CD4-positive, alpha-beta T cell treated with Interleukin-4 for 1 hour (primary cell): ENCODE results near the gene C2CD4C.
"Not testable (repeated sequence)": the region's sequence is repeated elsewhere in the genome, so short reads cannot be mapped to it uniquely, and the experiment has no call there.

Experiments
- DNase-seq, 2 donors: peaks; one replicate each; pipeline ENCODE4 v3.0.0-alpha.2; 2020 to 2022

C2CD4C gene, protein sequence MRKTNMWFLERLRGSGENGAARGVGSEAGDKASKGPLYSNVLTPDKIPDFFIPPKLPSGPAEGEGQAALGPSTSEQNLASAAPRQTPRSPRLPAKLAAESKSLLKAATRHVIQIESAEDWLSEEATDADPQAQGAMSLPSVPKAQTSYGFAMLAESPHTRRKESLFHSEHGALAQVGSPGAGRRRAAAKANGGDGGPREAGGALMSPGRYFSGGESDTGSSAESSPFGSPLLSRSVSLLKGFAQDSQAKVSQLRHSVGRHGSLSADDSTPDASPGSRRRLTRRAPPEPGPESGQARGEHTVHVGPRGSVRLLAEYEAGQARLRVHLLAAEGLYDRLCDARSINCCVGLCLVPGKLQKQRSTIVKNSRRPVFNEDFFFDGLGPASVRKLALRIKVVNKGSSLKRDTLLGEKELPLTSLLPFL

DNA sequence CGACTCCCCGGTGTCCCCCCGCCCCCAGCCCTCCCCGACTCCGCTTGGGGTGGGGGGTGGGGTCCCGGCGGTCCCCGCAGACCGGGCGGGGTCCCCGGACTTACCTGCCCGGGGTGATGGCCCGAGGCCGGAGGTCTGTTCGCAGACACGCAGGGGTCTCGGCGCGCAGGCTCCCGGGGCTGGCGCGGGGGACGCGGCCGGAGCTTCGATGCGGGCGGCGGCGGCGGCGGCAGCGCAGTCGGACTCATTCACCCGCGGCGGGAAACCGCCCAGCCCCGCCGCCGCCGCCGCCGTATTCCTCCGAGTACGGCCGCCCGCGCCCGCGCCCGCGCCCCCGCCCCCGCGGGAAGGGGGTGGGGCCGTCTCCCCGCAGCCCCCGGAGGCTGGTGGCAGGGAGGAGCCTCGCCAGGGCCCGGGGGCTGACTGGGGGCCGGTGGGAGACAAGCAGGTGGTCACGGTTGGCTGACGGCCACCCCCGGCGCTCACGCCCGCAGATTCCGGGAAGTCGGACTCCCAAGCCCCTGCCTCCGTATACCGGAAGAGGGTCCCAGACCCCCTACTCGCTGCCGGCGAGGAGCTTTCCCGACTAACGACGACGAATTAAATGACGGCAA, at the start of gene C2CD4C:
Gene C2CD4C (minus strand): TSS at position 246 of the 614 bp plus-strand sequence. CDS start 786 bp downstream, outside the sequence.
- no peak for DNase-seq

GRCh38 chr19:458091-459042, 49.4 kb upstream of the C2CD4C start:
- DNase-seq = no peak

DNA sequence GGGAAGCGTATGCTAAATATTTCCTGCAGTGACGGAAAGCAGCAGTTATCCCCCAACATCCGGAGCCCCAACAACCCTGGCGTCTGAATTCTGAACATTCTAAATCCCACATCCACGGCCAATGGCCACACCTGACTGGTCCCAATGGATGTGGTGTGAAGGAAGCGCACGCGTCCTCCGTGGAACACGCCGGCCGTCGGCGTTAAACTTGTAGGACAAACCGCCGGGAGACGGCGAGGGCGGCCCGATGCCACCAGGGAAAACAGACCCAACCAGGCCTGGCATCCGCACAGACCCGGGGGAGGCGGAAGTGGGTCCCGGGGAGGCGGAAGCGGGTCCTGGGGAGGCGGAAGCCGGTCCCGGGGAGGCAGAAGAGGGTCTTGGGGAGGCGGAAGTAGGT, 48.7 kb upstream of the C2CD4C start:
- no peak for DNase-seq

DNA sequence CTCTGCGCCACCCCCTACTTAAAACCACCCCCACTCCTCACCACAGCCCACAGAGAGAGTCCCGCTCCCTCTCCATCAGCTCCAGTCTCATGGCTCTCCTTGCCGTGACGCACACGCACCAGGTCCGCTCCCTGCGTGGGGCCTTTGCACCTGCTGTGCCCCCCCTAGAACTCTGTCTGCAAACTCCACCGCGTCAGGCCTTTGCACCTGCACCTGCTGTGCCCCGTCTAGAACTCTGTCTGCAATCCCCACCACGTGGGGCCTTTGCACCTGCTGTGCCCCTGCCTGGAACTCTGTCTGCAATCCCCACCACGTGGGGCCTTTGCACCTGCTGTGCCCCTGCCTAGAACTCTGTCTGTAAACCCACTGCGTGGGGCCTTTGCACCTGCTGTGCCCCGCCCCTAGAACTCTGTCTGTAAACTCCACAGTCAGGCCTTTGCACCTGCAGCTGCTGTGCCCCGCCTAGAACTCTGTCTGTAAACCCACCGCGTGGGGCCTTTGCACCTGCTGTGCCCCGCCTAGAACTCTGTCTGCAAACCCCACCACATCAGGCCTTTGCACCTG, 47.7 kb upstream of the C2CD4C start:
- no peak for DNase-seq

- DNase-seq = no peak
Measured at GRCh38 chr19:455851-456546, 47.1 kb upstream of the C2CD4C start.

DNA sequence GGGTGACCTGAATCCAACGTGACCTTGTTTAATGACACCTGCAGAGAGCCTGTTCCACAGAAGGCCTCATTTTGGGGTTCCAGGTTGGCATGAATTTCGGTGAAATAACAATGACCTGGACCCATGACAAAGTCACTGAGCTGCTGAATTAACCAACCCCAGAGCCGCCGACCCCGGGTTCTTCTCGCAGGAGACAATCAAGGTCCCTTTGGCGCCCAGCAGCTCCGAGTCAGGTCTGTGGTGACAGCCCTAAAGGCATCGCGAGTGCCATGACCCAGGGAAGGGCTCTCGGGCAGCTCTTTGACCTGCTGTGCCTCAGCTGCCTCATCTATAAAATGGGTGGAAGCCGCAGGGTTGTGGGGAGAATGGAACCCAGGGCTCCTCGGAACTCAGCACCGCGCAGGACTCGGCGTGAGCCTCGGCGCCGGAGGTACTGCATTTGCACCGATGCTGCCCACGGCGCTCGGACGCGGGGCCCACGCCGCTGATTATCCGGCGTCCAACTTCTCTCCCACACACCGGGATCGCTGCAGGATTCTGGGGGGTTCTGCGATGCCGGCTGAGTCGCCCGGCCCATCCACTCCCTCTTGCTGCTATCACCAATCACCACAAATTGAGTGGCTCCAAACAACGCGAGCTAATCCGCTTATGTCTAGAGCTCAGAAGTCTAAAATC, 46.2 kb upstream of the C2CD4C start:
- no peak for DNase-seq

- DNase-seq = no peak
Measured at GRCh38 chr19:453606-454005, 44.7 kb upstream of the C2CD4C start.

- DNase-seq = no peak
Measured at GRCh38 chr19:452829-453228, 43.9 kb upstream of the C2CD4C start.

- DNase-seq = not testable (repeated sequence)
Measured at GRCh38 chr19:450912-451481, 42.0 kb upstream of the C2CD4C start.

- DNase-seq = no peak
Measured at GRCh38 chr19:449916-450315, 41.0 kb upstream of the C2CD4C start.

DNA sequence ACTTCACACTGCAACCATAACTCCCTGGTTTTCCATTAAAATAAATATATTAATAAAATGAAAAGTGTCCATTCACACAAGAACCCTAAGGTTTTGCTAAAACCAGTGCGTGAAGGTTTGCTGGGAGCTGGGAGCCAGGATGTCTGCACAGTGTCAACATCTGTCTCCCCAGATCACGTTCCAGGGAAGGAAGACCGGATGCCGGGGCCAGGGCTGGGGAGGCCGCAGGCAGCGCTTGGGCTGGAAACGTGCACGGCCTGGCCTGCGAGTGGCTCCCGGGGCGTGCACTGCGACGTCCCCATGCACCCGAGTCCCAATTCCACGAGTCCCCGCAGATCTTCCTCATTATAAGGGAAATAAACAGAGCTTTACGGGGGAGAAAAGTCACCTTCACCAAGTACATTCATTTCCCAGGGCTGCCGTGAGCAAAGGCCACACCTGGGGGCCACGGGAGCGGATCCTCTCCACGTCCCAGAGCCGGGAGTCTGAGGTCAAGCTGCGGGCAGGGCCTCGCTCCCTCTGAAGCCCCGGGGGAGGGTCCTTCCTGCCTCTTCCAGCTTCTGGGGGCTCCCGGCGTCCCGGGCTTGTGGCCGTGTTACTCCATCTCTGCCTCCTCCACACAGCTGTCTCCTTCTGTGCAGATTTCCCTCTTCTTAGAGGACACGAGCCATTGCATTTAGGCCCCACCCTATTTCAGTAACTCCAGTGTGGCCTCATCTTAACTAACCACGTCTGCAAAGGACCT, 39.0 kb upstream of the C2CD4C start:
- DNase-seq = no peak

- DNase-seq = no peak
Measured at GRCh38 chr19:447064-447426, 38.1 kb upstream of the C2CD4C start.

DNA sequence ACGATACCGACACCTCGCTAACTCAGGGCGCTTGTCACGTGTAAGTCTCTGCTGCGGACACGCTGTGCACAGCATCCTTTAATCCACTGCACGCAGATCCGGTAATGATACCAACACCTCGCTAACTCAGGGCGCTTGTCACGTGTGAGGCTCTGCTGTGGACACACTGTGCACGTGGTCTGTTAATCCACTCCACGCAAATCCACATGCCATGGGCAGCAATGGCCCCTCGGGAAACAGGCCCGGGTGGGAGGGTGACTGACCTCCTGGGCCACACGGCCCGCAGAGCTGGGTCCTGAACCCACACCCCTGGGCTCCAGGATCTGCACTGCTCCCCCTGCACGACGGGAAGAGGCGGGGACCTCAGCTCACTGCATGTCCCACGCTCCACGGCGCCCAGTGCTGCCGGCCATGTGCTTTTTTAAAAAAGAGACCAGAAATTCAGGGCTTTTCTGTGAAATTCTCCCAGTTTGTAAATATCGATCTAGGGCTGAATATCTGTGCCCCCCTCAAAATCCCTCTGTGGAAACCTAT, 35.8 kb upstream of the C2CD4C start:
- DNase-seq = no peak

DNA sequence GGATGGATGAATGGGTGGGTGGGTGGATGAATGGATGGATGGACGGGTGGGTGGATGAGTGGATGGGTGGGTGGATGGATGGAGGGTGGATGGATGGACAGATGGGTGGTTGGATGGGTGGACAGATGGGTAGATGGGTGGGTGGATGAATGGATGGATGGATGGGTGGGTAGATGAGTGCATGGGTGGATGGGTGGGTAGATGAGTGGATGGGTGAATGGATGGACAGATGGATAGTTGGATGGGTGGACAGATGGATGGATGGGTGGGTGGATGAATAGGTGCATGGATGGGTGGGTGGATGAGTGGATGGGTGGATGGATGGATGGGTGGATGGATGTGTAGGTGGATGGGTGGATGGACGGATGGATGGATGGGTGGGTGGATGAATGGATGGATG, 34.1 kb upstream of the C2CD4C start:
- no peak for DNase-seq

DNA sequence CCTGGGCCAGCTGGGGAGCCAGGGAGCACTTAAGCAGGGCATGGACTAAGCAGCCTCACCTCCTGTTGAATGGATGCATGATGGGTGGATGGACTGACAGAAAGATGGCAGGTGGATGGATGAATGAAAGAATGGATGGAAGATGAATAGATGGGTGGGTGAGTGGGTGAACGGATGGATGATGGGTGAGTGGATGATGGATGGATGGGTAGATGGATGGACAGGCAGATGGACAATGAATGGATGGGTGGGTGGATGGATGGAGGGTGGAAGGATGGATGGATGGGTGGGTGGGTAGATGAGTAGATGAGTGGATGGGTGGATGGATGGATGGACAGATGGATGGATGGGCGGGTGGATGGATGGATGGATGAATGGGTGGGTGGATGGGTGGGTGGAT, 33.1 kb upstream of the C2CD4C start:
- DNase-seq = no peak

DNA sequence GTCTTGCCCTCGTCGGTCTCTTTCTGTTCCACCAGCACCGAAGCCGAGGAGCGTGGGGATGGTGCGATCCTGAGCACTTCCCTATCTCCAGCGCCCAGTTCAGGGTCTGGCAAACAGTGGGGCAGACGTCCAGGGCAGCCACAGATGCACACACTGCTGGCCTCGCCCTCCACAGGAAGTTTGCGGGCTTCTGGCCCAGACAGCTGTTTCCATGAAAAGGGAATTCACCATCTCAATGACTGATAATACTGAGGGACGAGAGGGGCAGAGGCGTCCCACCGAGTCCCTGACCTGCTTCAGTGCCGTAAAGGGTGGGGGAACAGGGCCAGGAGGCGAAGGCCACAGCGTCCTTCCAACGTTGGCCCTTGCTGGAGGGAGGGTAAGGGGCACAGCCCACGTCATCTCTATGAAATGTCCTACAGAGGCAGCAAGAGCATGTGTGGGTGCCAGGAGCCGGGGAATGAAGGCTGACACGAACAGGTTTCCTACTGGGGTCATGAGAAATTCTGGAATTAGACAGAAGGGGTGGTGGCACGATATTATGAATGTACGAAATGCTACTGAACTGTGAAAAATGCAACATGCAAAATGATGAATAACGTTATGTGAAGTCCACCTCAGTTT, 32.4 kb upstream of the C2CD4C start:
- no peak for DNase-seq

DNA sequence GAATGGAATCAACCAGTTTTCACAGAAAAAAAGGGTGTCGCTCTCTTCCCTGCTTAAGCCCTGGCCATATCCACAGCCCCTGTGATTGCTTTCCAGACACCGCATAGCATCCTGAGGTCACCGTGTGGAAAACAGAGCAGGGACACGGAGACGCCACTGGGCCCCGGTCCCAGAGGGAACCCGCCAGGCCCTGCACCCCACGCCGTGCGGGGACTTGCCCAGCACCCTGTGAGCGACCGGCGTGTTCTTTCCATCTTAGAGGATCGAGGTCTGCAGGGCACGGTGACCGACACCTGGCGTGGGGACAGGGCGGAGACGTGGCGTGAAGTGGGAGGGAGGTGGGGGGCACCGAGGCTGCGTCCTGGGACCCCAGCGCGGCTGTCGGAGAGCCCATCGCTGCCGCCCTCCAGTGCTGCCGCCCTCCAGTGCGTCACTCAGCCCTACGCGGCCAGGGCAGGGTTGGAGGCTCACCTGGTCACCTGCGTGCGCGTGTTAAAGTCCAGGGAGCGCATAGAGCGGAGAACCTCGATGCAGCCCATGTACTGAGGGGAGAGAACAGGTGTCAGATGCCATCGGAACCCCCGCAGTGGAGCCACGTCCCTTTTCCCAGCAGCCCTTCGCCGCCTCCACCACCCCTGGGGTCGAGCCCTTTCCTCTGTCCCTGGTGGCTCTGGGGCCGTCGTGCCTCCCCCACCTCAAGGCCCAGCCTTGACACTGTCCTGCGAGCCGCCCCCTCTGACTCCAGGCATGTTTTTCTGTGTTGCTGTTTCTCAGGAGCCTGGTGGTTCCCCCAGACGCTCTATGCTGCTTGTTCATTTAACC, 31.7 kb upstream of the C2CD4C start:
- no peak for DNase-seq

GRCh38 chr19:439167-439900, 30.4 kb upstream of the C2CD4C start:
- no peak for DNase-seq
